Mesendoderm (in vitro differentiated cells): Measurements from ENCODE around the gene AKNA.

Source experiments
- DNase-seq: peaks from one replicate; pipeline ENCODE4 v3.0.0; 2013
- H2AK5ac ChIP-seq: 2 replicates; pipeline ENCODE4 v1.6.1; 2013; ENCODE audit warnings: low read length, inconsistent platforms
- H2BK120ac ChIP-seq: 2 replicates; pipeline ENCODE4 v1.6.1; 2013; ENCODE audit warnings: low read depth, mild to moderate bottlenecking, low read length, moderate library complexity, mixed read lengths
- H2BK15ac ChIP-seq: replicated peaks from 2 replicates; pipeline ENCODE4 v1.6.1; 2013; ENCODE audit warnings: low read depth, mild to moderate bottlenecking, moderate library complexity
- H2BK5ac ChIP-seq: 2 replicates; pipeline ENCODE4 v1.6.1; 2013; ENCODE audit warnings: low read length, inconsistent platforms
- H3K18ac ChIP-seq: 2 replicates; pipeline ENCODE4 v1.6.1; 2013; ENCODE audit warnings: mild to moderate bottlenecking, low read length, mixed read lengths
- H3K23ac ChIP-seq: one replicate; pipeline ENCODE4 v1.6.1; 2013; ENCODE audit warnings: low read length
- H3K27ac ChIP-seq: 2 replicates; pipeline ENCODE4 v1.5.1; 2013; ENCODE audit warnings: low read depth, mild to moderate bottlenecking, inconsistent platforms, low read length, moderate library complexity
- H3K27me3 ChIP-seq: 2 replicates; pipeline ENCODE4 v1.6.1; 2013; ENCODE audit warnings: low read length, control low read depth, mild to moderate bottlenecking, inconsistent platforms; ENCODE audit not compliant: insufficient read depth, poor library complexity
- H3K36me3 ChIP-seq: 2 replicates; pipeline ENCODE4 v1.6.1; 2013; ENCODE audit warnings: low read length, inconsistent platforms; ENCODE audit not compliant: control insufficient read depth, insufficient read depth
- H3K4ac ChIP-seq: one replicate; pipeline ENCODE4 v1.6.1; 2013; ENCODE audit warnings: low read depth, mild to moderate bottlenecking, low read length, moderate library complexity
- H3K4me1 ChIP-seq: 2 replicates; pipeline ENCODE4 v1.6.1; 2013; ENCODE audit warnings: low read depth, low read length, inconsistent platforms; ENCODE audit not compliant: control insufficient read depth
- H3K4me2 ChIP-seq: 2 replicates; pipeline ENCODE4 v1.6.1; 2013; ENCODE audit warnings: low read length
- H3K4me3 ChIP-seq: 2 replicates; pipeline ENCODE4 v1.5.1; 2013; ENCODE audit warnings: mild to moderate bottlenecking, low read length
- H3K56ac ChIP-seq: one replicate; pipeline ENCODE4 v1.6.1; 2013; ENCODE audit warnings: low read length
- H3K79me1 ChIP-seq: 2 replicates; pipeline ENCODE4 v1.6.1; 2013; ENCODE audit warnings: low read length, inconsistent platforms
- H3K79me2 ChIP-seq: 2 replicates; pipeline ENCODE4 v1.6.1; 2013; ENCODE audit warnings: mild to moderate bottlenecking, low read length; ENCODE audit not compliant: control insufficient read depth, insufficient read depth
- H3K9ac ChIP-seq: 2 replicates; pipeline ENCODE4 v1.6.1; 2013; ENCODE audit warnings: low read length, inconsistent platforms
- H4K5ac ChIP-seq: one replicate; pipeline ENCODE4 v1.6.1; 2013; ENCODE audit warnings: low read length
- H4K8ac ChIP-seq: one replicate; pipeline ENCODE4 v1.6.1; 2013; ENCODE audit warnings: low read depth, mild to moderate bottlenecking, control low read depth, low read length, moderate library complexity
- WGBS: extraction: QIAGEN DNeasy Blood & Tissue Kit; methylation state at CpG from one replicate; pipeline ENCODE4 v1.1.7; 2013; ENCODE audit warnings: low lambda C conversion rate, missing lambda C conversion rate; ENCODE audit not compliant: insufficient coverage; ENCODE audit errors: extremely low coverage; 5-methylcytosine and 5-hydroxymethylcytosine counted together

The AKNA gene

DNA sequence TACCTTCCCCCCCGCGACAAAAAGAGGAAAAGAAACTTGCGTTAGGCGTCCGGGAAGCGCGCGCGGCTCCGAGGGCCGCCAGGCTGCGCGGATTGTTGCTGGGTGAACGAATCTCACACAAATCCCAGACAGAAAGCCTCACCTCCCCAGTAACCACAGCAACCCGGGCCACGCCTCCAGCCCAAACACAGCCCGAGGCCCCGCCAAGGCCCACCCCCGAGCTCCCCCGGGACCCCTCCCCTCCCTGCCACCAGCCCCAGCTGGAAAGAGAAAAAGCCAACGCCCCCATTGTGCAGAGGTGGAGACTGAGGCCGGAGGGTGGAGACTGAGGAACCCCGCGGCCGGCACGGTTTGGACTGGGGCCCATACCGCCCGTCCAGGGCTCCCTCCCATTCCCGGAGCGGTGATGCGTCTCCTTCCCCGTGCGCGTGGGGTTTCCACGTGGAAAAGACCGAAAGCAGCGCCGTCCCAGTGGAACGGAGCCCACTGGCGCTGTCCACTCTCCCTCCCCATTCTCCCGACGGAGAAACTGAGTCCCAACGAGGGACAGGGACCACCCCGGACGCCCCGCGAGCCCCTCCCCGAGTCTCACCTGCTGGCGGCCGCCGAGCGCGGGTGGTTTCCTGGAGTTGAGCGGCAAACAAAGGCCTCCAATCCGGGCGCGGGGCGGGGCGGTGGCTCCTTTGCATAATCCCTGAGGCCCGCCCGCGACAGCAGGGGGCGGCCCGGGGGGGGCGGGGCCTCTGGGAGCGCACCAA, 10.2 kb upstream of the AKNA start:
- no peaks in the 10 kb centered on the region for H3K4me1 ChIP-seq
- H2BK5ac ChIP-seq: no peak overlapping the region
- peak; percentile 98 for DNase-seq
- no peak overlapping the region for H4K8ac ChIP-seq
- no peak overlapping the region for H2AK5ac ChIP-seq
- H3K4me2 ChIP-seq: peak overlapping the region; percentile 90
- H3K4ac ChIP-seq: no peak overlapping the region
- no peak overlapping the region for H3K23ac ChIP-seq
- no peak overlapping the region for H3K27ac ChIP-seq
- no peak overlapping the region for H2BK15ac ChIP-seq
- no peaks in the 10 kb centered on the region for H3K36me3 ChIP-seq
- no peaks in the 10 kb centered on the region for H3K79me1 ChIP-seq
- H3K56ac ChIP-seq: peak overlapping the region; percentile 74
- no peak overlapping the region for H2BK120ac ChIP-seq
- no peak overlapping the region for H4K5ac ChIP-seq
- no peaks in the 10 kb centered on the region for H3K79me2 ChIP-seq
- H3K27me3 ChIP-seq: no peaks in the 10 kb centered on the region
- H3K4me3 ChIP-seq: peak overlapping the region; percentile 42
- H3K9ac ChIP-seq: peak overlapping the region; percentile 52
- no CpG with 5 or more reads among the region's 66 CpGs for WGBS
- H3K18ac ChIP-seq: no peak overlapping the region

DNA sequence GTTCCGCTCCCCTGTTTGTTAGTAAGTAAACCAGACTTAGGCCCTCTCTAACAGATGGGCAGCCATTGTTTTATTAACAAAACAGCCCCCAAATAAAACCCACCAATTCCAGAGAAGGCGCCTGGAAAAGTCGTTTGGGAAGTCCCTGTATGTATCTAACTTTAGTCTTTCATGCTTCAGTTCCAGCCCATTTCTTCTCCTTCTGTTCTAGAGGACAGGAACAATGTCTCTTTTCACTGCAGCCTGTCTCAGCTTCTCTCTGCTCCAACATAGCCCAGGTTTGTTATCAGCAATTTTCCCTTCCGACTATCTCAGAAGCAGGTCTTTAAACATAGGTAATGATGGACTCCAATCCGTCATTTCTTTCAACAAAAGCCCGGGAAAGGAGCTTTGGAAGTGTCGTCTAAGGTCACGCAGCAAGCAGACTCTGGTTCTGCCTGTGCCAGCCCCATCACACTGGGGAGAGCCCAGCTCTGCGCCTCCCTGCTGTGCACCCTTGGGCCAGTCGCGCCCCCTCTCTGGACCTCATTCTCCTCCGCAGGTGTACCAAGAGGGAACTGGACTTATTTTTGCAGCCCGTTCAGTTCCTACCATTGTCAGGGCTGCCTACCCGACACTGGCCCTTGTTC, 9.6 kb upstream of the AKNA start:
- peak overlapping the region; percentile 8 for H3K27ac ChIP-seq
- peak overlapping the region; percentile 24 for H3K18ac ChIP-seq
- peak overlapping the region; percentile 74 for H3K56ac ChIP-seq
- peak overlapping the region; percentile 52 for H3K9ac ChIP-seq
- H3K36me3 ChIP-seq: no peaks in the 10 kb centered on the region
- H3K79me2 ChIP-seq: no peaks in the 10 kb centered on the region
- H3K4me2 ChIP-seq: peak overlapping the region; percentile 90
- H4K5ac ChIP-seq: no peak overlapping the region
- H3K79me1 ChIP-seq: no peaks in the 10 kb centered on the region
- no peaks in the 10 kb centered on the region for H3K4me1 ChIP-seq
- no peak overlapping the region for H3K4ac ChIP-seq
- peak overlapping the region; percentile 38 for H3K23ac ChIP-seq
- H2BK15ac ChIP-seq: no peak overlapping the region
- no peak overlapping the region for H2BK5ac ChIP-seq
- no peak for DNase-seq
- H2AK5ac ChIP-seq: no peak overlapping the region
- peak overlapping the region; percentile 23 for H3K4me3 ChIP-seq
- H3K27me3 ChIP-seq: no peaks in the 10 kb centered on the region
- no CpG with 5 or more reads among the region's 14 CpGs for WGBS
- H4K8ac ChIP-seq: no peak overlapping the region
- H2BK120ac ChIP-seq: no peak overlapping the region

DNA sequence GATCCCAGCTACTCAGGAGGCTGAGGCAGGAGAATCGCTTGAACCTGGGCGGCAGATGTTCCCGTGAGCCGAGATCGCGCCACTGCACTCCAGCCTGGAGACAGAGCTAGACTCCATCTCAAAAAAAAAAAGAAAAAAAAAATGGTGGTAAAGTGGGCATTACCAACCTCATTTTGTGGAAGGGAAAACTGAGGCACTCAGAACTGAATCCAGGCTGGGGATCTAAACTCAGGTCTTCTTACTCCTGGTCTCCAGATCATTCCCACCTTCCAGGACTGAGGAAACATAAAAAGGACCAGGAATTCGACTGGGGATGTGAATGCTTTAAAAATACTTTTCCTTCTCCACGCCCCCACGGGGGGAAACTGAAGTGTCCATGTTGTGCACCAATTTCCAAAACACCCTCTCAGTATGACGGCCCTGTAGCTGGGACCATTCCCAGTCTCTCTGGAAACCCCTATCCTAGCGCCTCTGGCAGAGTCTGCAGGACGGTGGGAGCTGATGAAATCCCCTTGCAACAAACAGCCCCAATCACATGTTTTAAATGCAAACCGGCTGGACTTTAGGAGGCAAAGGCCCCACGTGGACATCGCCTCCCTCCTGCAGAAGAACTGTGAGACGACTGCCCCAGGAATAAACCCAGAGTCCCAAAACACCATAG, 8.9 kb upstream of the AKNA start:
- Histone ChIP-seq H3K56ac (peak overlapping the region; percentile 46), H3K23ac (no peak overlapping the region), H3K4ac (peak overlapping the region; percentile 39), H3K4me2 (no peak overlapping the region), H2BK15ac (no peak overlapping the region), H3K36me3 (no peaks in the 10 kb centered on the region), H3K4me3 (no peak overlapping the region), H3K79me1 (no peaks in the 10 kb centered on the region), H2BK120ac (no peak overlapping the region), H3K18ac (peak overlapping the region; percentile 24), H3K27ac (peak overlapping the region; percentile 8), H2BK5ac (no peak overlapping the region), H3K4me1 (no peaks in the 10 kb centered on the region), H4K8ac (no peak overlapping the region), H4K5ac (no peak overlapping the region), H3K27me3 (no peaks in the 10 kb centered on the region), H3K9ac (peak overlapping the region; percentile 28), H2AK5ac (no peak overlapping the region), H3K79me2 (no peaks in the 10 kb centered on the region)
- peak; percentile 91 for DNase-seq
- no CpG with 5 or more reads among the region's 16 CpGs for WGBS

DNA sequence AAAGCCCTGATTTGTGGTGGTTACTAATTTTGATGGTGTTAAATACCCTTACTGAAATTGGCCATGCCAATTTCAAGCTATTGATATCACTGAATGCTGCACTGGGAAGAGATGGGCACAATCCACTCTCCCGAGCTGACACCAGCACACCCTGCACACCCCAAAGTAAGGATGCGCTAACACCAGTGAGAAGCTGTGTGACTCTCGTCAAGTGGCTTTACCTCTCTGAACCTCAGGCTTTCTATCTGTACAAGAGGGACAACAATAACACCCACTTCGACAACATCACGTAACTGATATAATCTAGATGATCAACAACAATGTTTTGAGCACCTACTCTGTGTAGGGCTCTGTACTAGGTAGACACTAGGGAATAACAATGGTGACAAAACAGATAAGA, 8.0 kb upstream of the AKNA start:
- Histone ChIP-seq H3K4me1 (no peaks in the 10 kb centered on the region), H4K8ac (no peak overlapping the region), H3K36me3 (no peaks in the 10 kb centered on the region), H3K4me3 (no peak overlapping the region), H3K27me3 (no peaks in the 10 kb centered on the region), H3K9ac (no peak overlapping the region), H3K4me2 (no peak overlapping the region), H2BK120ac (no peak overlapping the region), H3K56ac (no peak overlapping the region), H2BK15ac (no peak overlapping the region), H2BK5ac (no peak overlapping the region), H3K79me2 (no peaks in the 10 kb centered on the region), H4K5ac (no peak overlapping the region), H3K18ac (no peak overlapping the region), H3K27ac (no peak overlapping the region), H3K23ac (no peak overlapping the region), H3K4ac (no peak overlapping the region), H3K79me1 (no peaks in the 10 kb centered on the region), H2AK5ac (no peak overlapping the region)
- DNase-seq: no peak
- no CpG with 5 or more reads among the region's 5 CpGs for WGBS

DNA sequence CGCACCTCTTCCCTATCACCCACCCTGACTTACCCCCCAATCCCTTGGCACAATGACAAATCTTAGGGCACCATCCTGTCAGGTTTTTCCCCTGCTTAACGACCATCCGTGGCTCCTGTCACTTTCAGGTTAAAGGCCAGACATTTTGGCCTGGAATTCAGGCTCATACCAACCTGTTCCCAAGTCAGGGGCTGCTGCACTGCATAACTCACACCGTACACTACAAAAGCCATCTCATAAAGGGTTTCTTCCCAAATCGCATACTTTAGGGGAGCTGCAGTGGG, 7.5 kb upstream of the AKNA start:
- Histone ChIP-seq H3K79me2 (no peaks in the 10 kb centered on the region), H2BK15ac (no peak overlapping the region), H3K4me2 (no peak overlapping the region), H3K27ac (no peak overlapping the region), H4K8ac (no peak overlapping the region), H2AK5ac (no peak overlapping the region), H3K4ac (no peak overlapping the region), H4K5ac (peak overlapping the region; percentile 49), H3K4me1 (no peaks in the 10 kb centered on the region), H3K23ac (no peak overlapping the region), H3K27me3 (no peaks in the 10 kb centered on the region), H3K79me1 (no peaks in the 10 kb centered on the region), H2BK5ac (no peak overlapping the region), H3K36me3 (no peaks in the 10 kb centered on the region), H3K56ac (no peak overlapping the region), H3K9ac (peak overlapping the region; percentile 26), H3K4me3 (no peak overlapping the region), H3K18ac (no peak overlapping the region), H2BK120ac (no peak overlapping the region)
- WGBS: no CpG with 5 or more reads among the region's 5 CpGs
- DNase-seq: peak; percentile 25
